DMS79 (cell line): ENCODE measurements around the gene NPDC1.

ENCODE experiments used
- DNase-seq: peaks from one replicate; lab custom pipeline; 2025; lab: John Stamatoyannopoulos, UW

NPDC1 gene

GRCh38 chr9:136992819-136993369 is 53.1 kb downstream of the NPDC1 start:
- no peak for DNase-seq

GRCh38 chr9:136991993-136992818 is 53.8 kb downstream of the NPDC1 start, which contains the start of gene PAXX:
PAXX (plus strand) TSS chr9:136992422; CDS start chr9:136992444, 22 bp downstream.
- peak; percentile 44 for DNase-seq

GRCh38 chr9:136990242-136990911 is 55.6 kb downstream of the NPDC1 start:
- no peak for DNase-seq
